PC-9 (cell line): ENCODE results near the gene UBE2E2. TPM values are rescaled to one million over a fixed set of nuclear protein-coding genes. Genes with fewer than 3 reads are reported as not detected.

Experiments
- BruUV-seq: library from RNA; stranded (reverse); fragments of 400-500 nt; replicated peaks from 2 replicates; lab custom pipeline; 2021; lab: Mats Ljungman, UMichigan
- CTCF ChIA-PET: fragments of 300-600 bp; sonication (Branson Sonifier 250); formaldehyde crosslinking; loops from one replicate; lab custom pipeline; 2022; ENCODE audit warnings: antibody characterized with exemption; lab: Charles Lee
- POLR2A ChIA-PET: fragments of 300-600 bp; sonication (Branson Sonifier 250); formaldehyde crosslinking; loops from one replicate; lab custom pipeline; 2022; ENCODE audit warnings: antibody characterized with exemption; ENCODE audit not compliant: unreplicated experiment; lab: Charles Lee
- DNase-seq, 2 experiments: peaks; one replicate each; pipeline versions ENCODE4 v3.0.0 to v3.0.0-alpha.2; 2015 to 2022; ENCODE audit warnings: mixed read lengths in 1 of 2
- H2AFZ ChIP-seq: fragments of 200-600 bp; sonication (generic); 2 replicates; pipeline ENCODE4 v1.8.1; 2017; ENCODE audit warnings: antibody characterized with exemption
- H3F3A ChIP-seq: fragments of 200-600 bp; sonication (generic); 2 replicates; pipeline ENCODE4 v1.8.1; 2017; ENCODE audit warnings: antibody characterized with exemption, mild to moderate bottlenecking, low read depth; ENCODE audit not compliant: insufficient read depth
- H3K27ac ChIP-seq: fragments of 200-600 bp; sonication (generic); 2 replicates; pipeline ENCODE4 v1.6.1; 2016; ENCODE audit warnings: mixed run types
- H3K27me3 ChIP-seq: fragments of 200-600 bp; sonication (generic); 2 replicates; pipeline ENCODE4 v1.6.1; 2016; ENCODE audit warnings: low read depth, mixed run types; ENCODE audit not compliant: insufficient read depth
- H3K36me3 ChIP-seq: fragments of 200-600 bp; sonication (generic); 2 replicates; pipeline ENCODE4 v1.6.1; 2016; ENCODE audit warnings: low read depth, mixed run types
- H3K4me1 ChIP-seq: fragments of 200-600 bp; sonication (generic); replicated peaks from 2 replicates; pipeline ENCODE4 v1.6.1; 2016; ENCODE audit warnings: mixed run types; ENCODE audit not compliant: insufficient read depth
- H3K4me2 ChIP-seq: fragments of 200-600 bp; sonication (generic); 2 replicates; pipeline ENCODE4 v1.6.1; 2017; ENCODE audit warnings: mixed run types
- H3K4me3 ChIP-seq: fragments of 200-600 bp; sonication (generic); 2 replicates; pipeline ENCODE4 v1.6.1; 2016; ENCODE audit warnings: mixed run types
- H3K79me2 ChIP-seq: fragments of 200-600 bp; sonication (generic); 2 replicates; pipeline ENCODE4 v1.6.1; 2017; ENCODE audit warnings: low read depth, mixed run types
- H3K9me2 ChIP-seq: fragments of 200-600 bp; sonication (generic); 2 replicates; pipeline ENCODE4 v1.8.1; 2017; ENCODE audit warnings: mild to moderate bottlenecking; ENCODE audit not compliant: insufficient read depth
- H3K9me3 ChIP-seq: fragments of 200-600 bp; sonication (generic); 2 replicates; pipeline ENCODE4 v1.8.1; 2016; ENCODE audit warnings: low read depth; ENCODE audit not compliant: insufficient read depth
- H4K20me1 ChIP-seq: fragments of 200-600 bp; sonication (generic); 2 replicates; pipeline ENCODE4 v1.8.1; 2017; ENCODE audit not compliant: insufficient read depth
- CTCF ChIP-seq: fragments of 200-600 bp; sonication (generic); conservative IDR thresholded peaks from 2 replicates; pipeline ENCODE4 v1.6.1; 2017; ENCODE audit warnings: mixed run types, antibody characterized with exemption, mild to moderate bottlenecking, moderate library complexity
- EZH2 ChIP-seq: fragments of 200-600 bp; sonication (generic); IDR thresholded peaks from 2 replicates; pipeline ENCODE4 v1.8.0; 2017; ENCODE audit warnings: antibody characterized with exemption, low read depth
- intact Hi-C: fragments of 100-400 bp; cut with micrococcal nuclease; formaldehyde crosslinking; loops from one replicate; pipeline ENCODE4 v1.10.0; 2022; ENCODE audit not compliant: unreplicated experiment
- total RNA-seq: library from RNA; stranded (reverse); gene quantifications from 2 replicates; pipeline ENCODE4 v1.2.3, GENCODE V29; 2021

Gene UBE2E2
- total RNA-seq, 1 experiment from 2014 or later: 48.7 TPM

GRCh38 chr3:23624305-23624704 lies 421.2 kb downstream of the UBE2E2 start:
- ChIA-PET POLR2A (no interaction called here), CTCF (no interaction called here)
- Histone ChIP-seq H4K20me1 (no peaks in the 10 kb centered on the region), H3K4me1 (peaks cover 7% of the 10 kb centered on the region), H3K27me3 (no peaks in the 10 kb centered on the region), H3K4me2 (no peak overlapping the region), H3F3A (peaks cover 5% of the 10 kb centered on the region; the same call in 1 of the 2 replicates), H3K36me3 (no peaks in the 10 kb centered on the region), H2AFZ (no peak overlapping the region), H3K9me3 (peaks cover 7% of the 10 kb centered on the region), H3K27ac (no peak overlapping the region), H3K79me2 (no peaks in the 10 kb centered on the region), H3K9me2 (no peaks in the 10 kb centered on the region), H3K4me3 (no peak overlapping the region)
- intact Hi-C loops: no loop called here
- no TSS peak for BruUV-seq
- no peak for DNase-seq
- TF ChIP-seq CTCF: no peak
- no peak for TF ChIP-seq EZH2

GRCh38 chr3:23626442-23626841 lies 423.3 kb downstream of the UBE2E2 start:
- ChIA-PET CTCF (no interaction called here), POLR2A (no interaction called here)
- Histone ChIP-seq H3K27ac (no peak overlapping the region), H3K9me3 (peaks cover 7% of the 10 kb centered on the region), H3K4me2 (no peak overlapping the region), H3K79me2 (no peaks in the 10 kb centered on the region), H3K9me2 (no peaks in the 10 kb centered on the region), H3K27me3 (no peaks in the 10 kb centered on the region), H3K4me1 (peaks cover 14% of the 10 kb centered on the region), H4K20me1 (no peaks in the 10 kb centered on the region), H3F3A (peaks cover 9% of the 10 kb centered on the region), H3K36me3 (no peaks in the 10 kb centered on the region), H3K4me3 (no peak overlapping the region), H2AFZ (no peak overlapping the region)
- TF ChIP-seq EZH2: no peak
- no peak for TF ChIP-seq CTCF
- DNase-seq: no peak
- intact Hi-C loops: no loop called here
- BruUV-seq: no TSS peak

GRCh38 chr3:23629181-23629894 lies 426.2 kb downstream of the UBE2E2 start:
- peak overlapping the region; percentile 31; the same call in 1 of the 2 replicates for H3K4me2 ChIP-seq
- intact Hi-C loops: loop anchor here (1.0 kb wide), 1 partner anchor 11 kb away; no protein-coding TSS in a partner anchor
- BruUV-seq: no TSS peak
- H3K9me2 ChIP-seq: no peaks in the 10 kb centered on the region
- H2AFZ ChIP-seq: no peak overlapping the region
- peak overlapping the region; percentile 51; the same call in 1 of the 2 replicates for H3K27ac ChIP-seq
- TF ChIP-seq EZH2: no peak
- no peak for TF ChIP-seq CTCF
- no peak overlapping the region for H3K4me3 ChIP-seq
- POLR2A ChIA-PET: interaction anchor here (0.5 to 0.7 kb wide), 3 partner anchors 110 to 1799 kb away, joined by 3 to 6 read pairs (median 5); partner anchors contain the start of genes NKIRAS1, RARB and RPL15
- peaks cover 14% of the 10 kb centered on the region for H3K4me1 ChIP-seq
- CTCF ChIA-PET: no interaction called here
- H3K9me3 ChIP-seq: no peaks in the 10 kb centered on the region
- H3K27me3 ChIP-seq: no peaks in the 10 kb centered on the region
- H3K79me2 ChIP-seq: no peaks in the 10 kb centered on the region
- peaks cover 9% of the 10 kb centered on the region for H3F3A ChIP-seq
- DNase-seq: peak in 1 of 2 experiments; percentile 20
- no peaks in the 10 kb centered on the region for H4K20me1 ChIP-seq
- no peaks in the 10 kb centered on the region for H3K36me3 ChIP-seq
